Uterus (tissue), 2 donors: Measurements from ENCODE around the gene ADD1.

Experiments used
- CTCF ChIP-seq, 4 experiments: fragments of 200-600 bp in 2 of 4; fragments of 450-650 bp in 2 of 4; sonication (generic) in 2 of 4; IDR thresholded peaks; one replicate each; pipeline ENCODE4 v1.5.1; 2016 to 2019; ENCODE audit warnings: antibody characterized with exemption in 4 of 4, mild to moderate bottlenecking in 2 of 4, moderate library complexity in 1 of 4
- POLR2A ChIP-seq, 2 donors: fragments of 450-650 bp; IDR thresholded peaks; one replicate each; pipeline ENCODE4 v1.6.1; 2016; ENCODE audit warnings: antibody characterized with exemption in 2 of 2, mild to moderate bottlenecking in 1 of 2, moderate library complexity in 1 of 2

- TF ChIP-seq CTCF (IDR thresholded peaks at IDR 0.05) (no peak), POLR2A (IDR thresholded peaks at IDR 0.05) (no peak)
Observed at GRCh38 chr4:2923668-2924173, 80.1 kb downstream of the ADD1 start.
